ENCODE measurements around the gene ITFG1. TPM values are rescaled to one million over a fixed set of nuclear protein-coding genes. Genes with fewer than 3 reads are reported as not detected.

ITFG1 gene
- total and polyA plus RNA-seq, 2 of the 13 experiments (the other 11 are each of a cell fraction or from before 2014, with no cell fraction given), result 74.5 to 150 TPM

- TF ChIP-seq ZNF280B (CRISPR knock-in tag; IDR thresholded peaks at IDR 0.05; ENCODE audit: borderline replicate concordance), result no peak
- peak; percentile 81; the same call in 1 of the 2 replicates for TF ChIP-seq RNF2 (conservative IDR thresholded peaks at IDR 0.05; ENCODE audit: low read depth)
- peak; percentile 26; the same call in 1 of the 2 replicates for TF ChIP-seq MYPOP (CRISPR knock-in tag; IDR thresholded peaks at IDR 0.05)
- TF ChIP-seq XRCC5 (optimal IDR thresholded peaks at IDR 0.05; ENCODE audit: low read length), result peak; percentile 99
- TF ChIP-seq HIVEP1 (CRISPR knock-in tag; IDR thresholded peaks at IDR 0.05), result 0 out of 2 replicates have a peak, but pooled peaks have one; percentile 30
- TF ChIP-seq ZNF24 (IDR thresholded peaks at IDR 0.05), result peak; percentile 14; the same call in 1 of the 2 replicates
- peak; percentile 34; the same call in 1 of the 2 replicates for TF ChIP-seq NFYB (CRISPR knock-in tag; IDR thresholded peaks at IDR 0.05)
- 0 out of 2 replicates have a peak, but pooled peaks have one; percentile 34 for TF ChIP-seq KLF12 (CRISPR knock-in tag; IDR thresholded peaks at IDR 0.05; ENCODE audit: borderline replicate concordance)
- no peak for TF ChIP-seq ZNF75D (CRISPR knock-in tag; IDR thresholded peaks at IDR 0.05; ENCODE audit: borderline replicate concordance)
- peak; percentile 73; the same call in 1 of the 2 replicates for TF ChIP-seq ARID5B (CRISPR knock-in tag; IDR thresholded peaks at IDR 0.05)
- peak; percentile 68 for TF ChIP-seq DRAP1 (CRISPR knock-in tag; IDR thresholded peaks at IDR 0.05)
- peak; percentile 94 to 98 for TF ChIP-seq HMGXB4 (CRISPR knock-in tag; IDR thresholded peaks at IDR 0.05; ENCODE audit: borderline replicate concordance in 1 of 2, low read depth in 1 of 2)
- peak; percentile 41; the same call in 1 of the 2 replicates for TF ChIP-seq ZFP37 (CRISPR knock-in tag; IDR thresholded peaks at IDR 0.05; ENCODE audit: borderline replicate concordance)
- TF ChIP-seq ZNF598 (CRISPR knock-in tag; IDR thresholded peaks at IDR 0.05; ENCODE audit: borderline replicate concordance), result 0 out of 2 replicates have a peak, but pooled peaks have one; percentile 30
- peak; percentile 72; the same call in 1 of the 2 replicates for TF ChIP-seq HMG20B (CRISPR knock-in tag; conservative IDR thresholded peaks at IDR 0.05)
- 0 out of 2 replicates have a peak, but pooled peaks have one; percentile 30 for TF ChIP-seq ZNF556 (CRISPR knock-in tag; IDR thresholded peaks at IDR 0.05; ENCODE audit: borderline replicate concordance)
- TF ChIP-seq FOXA3 (CRISPR knock-in tag; IDR thresholded peaks at IDR 0.05), result peak; percentile 48; the same call in 1 of the 2 replicates
These were observed 318.9 kb downstream of the ITFG1 start (continued) for GRCh38 chr16:47141773-47142485.

Measured in HepG2 (cell line).